GM12878 (cell line): ENCODE measurements around the gene FLT3LG. TPM values are rescaled to one million over a fixed set of nuclear protein-coding genes. Genes with fewer than 3 reads are reported as not detected.

Source experiments
- ATAC-seq: fragments of 200-7000 bp; cut with Tn5 transposase; 3 replicates; pipeline ENCODE4 v1.9.1; 2020; ENCODE audit warnings: mild to moderate bottlenecking, moderate library complexity
- BruUV-seq: library from RNA; stranded (reverse); fragments of 400-500 nt; replicated peaks from 2 replicates; lab custom pipeline; 2021; lab: Mats Ljungman, UMichigan
- CTCF ChIA-PET: fragments of 300-600 bp; sonication (Branson Sonifier 250); formaldehyde crosslinking; extraction: SDS; loops from one replicate; lab custom pipeline; 2021; ENCODE audit warnings: inconsistent platforms; lab: Yijun Ruan, JAX
- POLR2A ChIA-PET: fragments of 350-600 bp; formaldehyde crosslinking; extraction: SDS; loops from one replicate; lab custom pipeline; 2021; ENCODE audit warnings: inconsistent platforms; lab: Charles Lee
- RAD21 ChIA-PET: fragments of 300-600 bp; sonication (Branson Sonifier 250); formaldehyde crosslinking; loops from one replicate; lab custom pipeline; 2023; ENCODE audit warnings: antibody characterized with exemption; ENCODE audit not compliant: unreplicated experiment; lab: Charles Lee
- SMC1A ChIA-PET: fragments of 300-600 bp; sonication (Branson Sonifier 250); formaldehyde crosslinking; loops from one replicate; lab custom pipeline; 2023; ENCODE audit not compliant: unreplicated experiment, uncharacterized antibody; lab: Charles Lee
- DNase-seq: peaks from one replicate; pipeline ENCODE4 v3.0.0-alpha.2; 2011; ENCODE audit warnings: low read depth, low spot score
- FAIRE-seq: peaks from 3 replicates; lab custom pipeline; 2011; peaks lifted over from hg19 to GRCh38; lab: Jason Lieb, UNC
- H2AFZ ChIP-seq: 2 replicates; pipeline ENCODE4 v1.6.0; 2011; ENCODE audit warnings: low read depth, low read length, control low read depth; ENCODE audit not compliant: control insufficient read depth
- H3K27ac ChIP-seq: 2 replicates; pipeline ENCODE4 v1.5.1; 2011; ENCODE audit warnings: control low read depth; ENCODE audit not compliant: control insufficient read depth, insufficient read depth
- H3K27me3 ChIP-seq, 2 experiments: replicated peaks in 1 of 2; 2 replicates each; pipeline versions ENCODE4 v1.6.0 to v1.6.1; 2011; ENCODE audit warnings: low read length in 1 of 2; ENCODE audit not compliant: control insufficient read depth in 2 of 2, insufficient read depth in 2 of 2
- H3K36me3 ChIP-seq, 2 experiments: 2 replicates each; pipeline ENCODE4 v1.5.1; 2011; ENCODE audit warnings: low read length in 1 of 2; ENCODE audit not compliant: control insufficient read depth in 2 of 2, insufficient read depth in 2 of 2
- H3K4me1 ChIP-seq: 2 replicates; pipeline ENCODE4 v1.6.1; 2011; ENCODE audit warnings: mild to moderate bottlenecking, low read length, moderate library complexity, mixed read lengths; ENCODE audit not compliant: control insufficient read depth, insufficient read depth
- H3K4me2 ChIP-seq: 2 replicates; pipeline ENCODE4 v1.6.0; 2011; ENCODE audit warnings: control low read depth; ENCODE audit not compliant: control insufficient read depth, insufficient read depth
- H3K4me3 ChIP-seq: fragments of 200-600 bp; sonication (generic); 2 replicates; pipeline ENCODE4 v1.5.1; 2016
- H3K79me2 ChIP-seq: 2 replicates; pipeline ENCODE4 v1.6.0; 2011; ENCODE audit warnings: low read length; ENCODE audit not compliant: control insufficient read depth, insufficient read depth
- H3K9ac ChIP-seq: 2 replicates; pipeline ENCODE4 v1.8.0; 2011; ENCODE audit warnings: low read length, control low read depth, mixed read lengths; ENCODE audit not compliant: control insufficient read depth, insufficient read depth
- H3K9me3 ChIP-seq: replicated peaks from 3 replicates; pipeline ENCODE4 v1.5.1; 2011; ENCODE audit warnings: mild to moderate bottlenecking, low read length; ENCODE audit not compliant: control insufficient read depth, insufficient read depth
- H4K20me1 ChIP-seq: 2 replicates; pipeline ENCODE4 v1.6.0; 2011; ENCODE audit not compliant: control insufficient read depth, insufficient read depth
- ASH2L ChIP-seq: fragments of 300-600, 200-600 bp; sonication (generic); IDR thresholded peaks from 2 replicates; pipeline ENCODE4 v1.6.1; 2017; ENCODE audit warnings: low read depth, mild to moderate bottlenecking, borderline replicate concordance
- CBX5 ChIP-seq: sonication (generic); IDR thresholded peaks from 2 replicates; pipeline ENCODE4 v1.6.1; 2016; ENCODE audit warnings: low read depth, moderate library complexity, mild to moderate bottlenecking, inconsistent platforms
- CTCF ChIP-seq, 3 experiments: IDR thresholded peaks in 2 of 3; conservative IDR thresholded peaks in 1 of 3; 2 replicates each; pipeline ENCODE4 v1.5.1; 2011; ENCODE audit warnings: low read depth in 3 of 3, low read length in 3 of 3, mild to moderate bottlenecking in 3 of 3, control low read depth in 2 of 3, moderate library complexity in 2 of 3, inconsistent platforms in 1 of 3, mixed read lengths in 1 of 3; ENCODE audit not compliant: control insufficient read depth in 2 of 3, insufficient read depth in 1 of 3; ENCODE audit errors: extremely low read depth in 1 of 3
- FOXK2 ChIP-seq: fragments of 450-650 bp; IDR thresholded peaks from 2 replicates; pipeline ENCODE4 v1.6.1; 2017; ENCODE audit warnings: mild to moderate bottlenecking, moderate library complexity
- IKZF2 ChIP-seq, 2 experiments: fragments of 450-650 bp; IDR thresholded peaks; 2 replicates each; pipeline ENCODE4 v1.6.1; 2017; ENCODE audit warnings: mild to moderate bottlenecking in 2 of 2, moderate library complexity in 2 of 2
- RAD21 ChIP-seq: IDR thresholded peaks from 2 replicates; pipeline ENCODE4 v1.6.1; 2011; ENCODE audit warnings: mild to moderate bottlenecking, low read depth, low read length, moderate library complexity; ENCODE audit not compliant: insufficient read depth
- RCOR1 ChIP-seq: conservative IDR thresholded peaks from 2 replicates; pipeline ENCODE4 v1.6.1; 2012; ENCODE audit warnings: low read depth, low read length, improper control_type of control experiment
- SKIL ChIP-seq: fragments of 450-650 bp; IDR thresholded peaks from 2 replicates; pipeline ENCODE4 v1.6.1; 2017; ENCODE audit warnings: mild to moderate bottlenecking, low read depth, inconsistent platforms; ENCODE audit not compliant: poor library complexity, severe bottlenecking
- SMC3 ChIP-seq: IDR thresholded peaks from 2 replicates; pipeline ENCODE4 v1.6.1; 2011; ENCODE audit warnings: low read length, improper control_type of control experiment, borderline replicate concordance
- TCF12 ChIP-seq: IDR thresholded peaks from 2 replicates; pipeline ENCODE4 v1.6.1; 2011; ENCODE audit warnings: low read depth, mild to moderate bottlenecking, low read length
- whole genome bisulfite sequencing: methylation state at CpG from one replicate; pipeline ENCODE4 v1.1.6; 2016; ENCODE audit warnings: low lambda C conversion rate; ENCODE audit not compliant: insufficient replicate concordance, insufficient coverage; ENCODE audit errors: missing lambda C conversion rate; 5-methylcytosine and 5-hydroxymethylcytosine counted together
- in situ Hi-C: fragments of 300-500 bp; cut with MboI; formaldehyde crosslinking; loops from 9 replicates; pipeline ENCODE4 v1.14.3; 2018; ENCODE audit warnings: mixed read lengths
- intact Hi-C: fragments of 100-400 bp; cut with micrococcal nuclease; formaldehyde crosslinking; loops from one replicate; pipeline ENCODE4 v1.14.2; 2022; ENCODE audit not compliant: unreplicated experiment
- polyA plus RNA-seq, 11 experiments: library from polyadenylated mRNA; depleted of rRNA in 4 of 11; unstranded in 6 of 11; stranded (reverse) in 5 of 11; fragments of >200 nt; fragmentation: Nextera tagmentation in 4 of 11; fragmentation: Illumina TruSeq in 1 of 11; extraction: Ambion mirVana in 4 of 11; extraction: Trizol in 1 of 11; gene quantifications; 1 replicate in 1 of 11; 2 replicates in 10 of 11; pipeline versions ENCODE4 v1.2.1 to v1.2.3, GENCODE V29; 2011 to 2016; ENCODE audit warnings: inconsistent platforms in 2 of 11, missing spikeins in 2 of 11, low read depth in 1 of 11
- total RNA-seq, 4 experiments: library from RNA; depleted of rRNA in 3 of 4; stranded (reverse); fragments of >200 nt in 3 of 4; fragmentation: Illumina TruSeq in 1 of 4; extraction: Trizol in 1 of 4; gene quantifications; 2 replicates each; pipeline versions ENCODE4 v1.2.1 to v1.2.3, GENCODE V29; 2013 to 2021

Gene FLT3LG
- total and polyA plus RNA-seq, 10 of the 15 experiments (the other 5 are each of a cell fraction or from before 2014, with no cell fraction given), result 0.68 to 13.1 (median 4.3) TPM

GRCh38 chr19:49499030-49499670 is 25.1 kb downstream of the FLT3LG start (continued):
- TF ChIP-seq SKIL, result no peak
- no peak for TF ChIP-seq CBX5
- TF ChIP-seq TCF12, result no peak
- no peak for TF ChIP-seq IKZF2 (IDR thresholded peaks at IDR 0.05)
- no peak for TF ChIP-seq RCOR1
- TF ChIP-seq FOXK2, result no peak

GRCh38 chr19:49502866-49503581 is 29.0 kb downstream of the FLT3LG start:
- no peak for FAIRE-seq
- Histone ChIP-seq H3K79me2 (peaks cover 12% of the 10 kb centered on the region), H3K27me3 (no peaks in the 10 kb centered on the region), H4K20me1 (peaks cover 7% of the 10 kb centered on the region; the same call in 1 of the 2 replicates), H3K27ac (no peak overlapping the region), H3K4me1 (peaks cover 30% of the 10 kb centered on the region), H3K9me3 (no peaks in the 10 kb centered on the region), H3K4me2 (no peak overlapping the region), H3K36me3 (peaks cover 9 to 18% of the 10 kb centered on the region in 2 experiments; a peak in 3 of 4 replicates), H3K4me3 (no peak overlapping the region), H2AFZ (no peak overlapping the region), H3K9ac (no peak overlapping the region)
- intact Hi-C loops, result loop anchor here (1.0 kb wide), 1 partner anchor 67 kb away; no protein-coding TSS in a partner anchor
- CTCF ChIA-PET, result interaction anchor here (0.8 to 5.9 kb wide), 9 partner anchors 9 to 278 kb away, joined by 3 to 46 read pairs (median 5); no protein-coding TSS in a partner anchor
- BruUV-seq, result no TSS peak
- WGBS, result 47% methylated on average over 14 of the region's 14 CpGs
- ATAC-seq, result peak; percentile 16; the same call in 1 of the 3 replicates
- RAD21 ChIA-PET, result interaction anchor here (0.9 to 1.2 kb wide), 4 partner anchors 29 to 175 kb away, joined by 3 to 6 read pairs (median 4); no protein-coding TSS in a partner anchor
- TF ChIP-seq CTCF (IDR thresholded peaks at IDR 0.05 in 2 of 3, conservative IDR thresholded peaks at IDR 0.05 in 1 of 3; ENCODE audit: control insufficient read depth in 2 of 3, extremely low read depth in 1 of 3, insufficient read depth in 1 of 3, low read depth in 3 of 3, low read length in 3 of 3) (peak; percentile 44 to 56 (median 51)), ASH2L (no peak), SKIL (no peak), RAD21 (peak; percentile 55), SMC3 (peak; percentile 50)
- DNase-seq, result no peak
- POLR2A ChIA-PET, result no interaction called here
- in situ Hi-C loops, result no loop called here
- SMC1A ChIA-PET, result interaction anchor here (0.6 to 8.5 kb wide), 2 partner anchors 44 to 790 kb away, joined by 3 to 70 read pairs; no protein-coding TSS in a partner anchor
